WERI-Rb-1 (cell line): ENCODE data around the gene AGPAT2.

Experiments used
- DNase-seq: peaks from one replicate; pipeline ENCODE4 v3.0.0-alpha.2; 2020
- H3K27ac ChIP-seq: fragments of 250-450 bp; sonication (Bioruptor Pico); 2 replicates; pipeline ENCODE4 v1.5.1; 2020; ENCODE audit warnings: mild to moderate bottlenecking, moderate library complexity
- H3K27me3 ChIP-seq: fragments of 250-450 bp; sonication (Bioruptor Pico); 2 replicates; pipeline ENCODE4 v1.5.1; 2021; ENCODE audit warnings: mild to moderate bottlenecking, low read depth, moderate library complexity; ENCODE audit not compliant: insufficient read depth, severe bottlenecking
- H3K36me3 ChIP-seq: fragments of 250-450 bp; sonication (Bioruptor Pico); 2 replicates; pipeline ENCODE4 v1.5.1; 2020; ENCODE audit warnings: mild to moderate bottlenecking, moderate library complexity
- H3K4me3 ChIP-seq: 2 replicates; pipeline ENCODE4 v1.5.1; 2011; ENCODE audit warnings: low read depth, mild to moderate bottlenecking, control low read depth, low read length
- H3K9me3 ChIP-seq: fragments of 250-450 bp; sonication (Bioruptor Pico); 2 replicates; pipeline ENCODE4 v1.5.1; 2021; ENCODE audit warnings: mild to moderate bottlenecking, moderate library complexity; ENCODE audit not compliant: severe bottlenecking
- TF ChIP-seq, protein P1 (sequence below): IDR thresholded peaks from 2 replicates; pipeline ENCODE4 v1.5.1; 2011; ENCODE audit warnings: low read depth, mild to moderate bottlenecking, control low read depth, inconsistent platforms, low read length

AGPAT2 gene

DNA sequence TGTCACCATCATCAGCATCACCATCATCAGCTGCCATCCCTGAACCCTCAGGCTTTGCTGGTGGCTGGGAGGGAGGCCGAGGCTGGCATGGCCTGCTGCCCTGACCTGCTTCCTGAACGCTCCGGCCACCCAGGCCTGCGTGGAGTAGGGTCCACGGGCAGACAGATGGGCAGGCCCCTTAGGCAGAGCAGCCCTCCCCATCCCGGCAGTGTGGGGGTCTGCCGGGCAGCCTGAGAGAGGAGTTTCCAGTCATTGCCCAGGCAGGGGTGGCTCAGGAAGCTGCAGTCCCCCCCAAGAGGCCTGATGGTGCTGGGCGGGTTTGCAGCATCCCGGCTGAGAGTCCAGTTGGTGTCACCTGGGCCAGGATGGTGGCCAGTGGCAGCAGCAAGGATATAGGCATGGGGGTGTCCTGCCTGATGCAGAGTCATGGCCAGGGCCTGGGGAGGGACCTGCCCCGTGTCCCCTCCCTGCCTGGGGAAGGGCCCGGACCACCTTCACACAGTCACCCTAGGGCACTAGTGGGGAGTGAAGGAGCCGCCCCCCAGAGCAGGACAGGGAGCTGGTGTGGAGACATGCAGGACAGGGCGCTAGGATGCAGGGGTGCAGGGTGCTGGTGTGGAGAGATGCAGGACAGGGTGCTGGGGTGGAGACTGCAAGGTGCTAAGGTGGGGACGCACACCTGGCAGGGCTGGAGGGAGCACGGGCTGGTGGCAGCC lies 32.3 kb downstream of the AGPAT2 start:
- Histone ChIP-seq H3K4me3 (no peak overlapping the region), H3K9me3 (no peaks in the 10 kb centered on the region), H3K36me3 (no peaks in the 10 kb centered on the region), H3K27ac (no peak overlapping the region), H3K27me3 (no peaks in the 10 kb centered on the region)
- DNase-seq: no peak
- TF ChIP-seq, protein P1, sequence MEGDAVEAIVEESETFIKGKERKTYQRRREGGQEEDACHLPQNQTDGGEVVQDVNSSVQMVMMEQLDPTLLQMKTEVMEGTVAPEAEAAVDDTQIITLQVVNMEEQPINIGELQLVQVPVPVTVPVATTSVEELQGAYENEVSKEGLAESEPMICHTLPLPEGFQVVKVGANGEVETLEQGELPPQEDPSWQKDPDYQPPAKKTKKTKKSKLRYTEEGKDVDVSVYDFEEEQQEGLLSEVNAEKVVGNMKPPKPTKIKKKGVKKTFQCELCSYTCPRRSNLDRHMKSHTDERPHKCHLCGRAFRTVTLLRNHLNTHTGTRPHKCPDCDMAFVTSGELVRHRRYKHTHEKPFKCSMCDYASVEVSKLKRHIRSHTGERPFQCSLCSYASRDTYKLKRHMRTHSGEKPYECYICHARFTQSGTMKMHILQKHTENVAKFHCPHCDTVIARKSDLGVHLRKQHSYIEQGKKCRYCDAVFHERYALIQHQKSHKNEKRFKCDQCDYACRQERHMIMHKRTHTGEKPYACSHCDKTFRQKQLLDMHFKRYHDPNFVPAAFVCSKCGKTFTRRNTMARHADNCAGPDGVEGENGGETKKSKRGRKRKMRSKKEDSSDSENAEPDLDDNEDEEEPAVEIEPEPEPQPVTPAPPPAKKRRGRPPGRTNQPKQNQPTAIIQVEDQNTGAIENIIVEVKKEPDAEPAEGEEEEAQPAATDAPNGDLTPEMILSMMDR: no peak

DNA sequence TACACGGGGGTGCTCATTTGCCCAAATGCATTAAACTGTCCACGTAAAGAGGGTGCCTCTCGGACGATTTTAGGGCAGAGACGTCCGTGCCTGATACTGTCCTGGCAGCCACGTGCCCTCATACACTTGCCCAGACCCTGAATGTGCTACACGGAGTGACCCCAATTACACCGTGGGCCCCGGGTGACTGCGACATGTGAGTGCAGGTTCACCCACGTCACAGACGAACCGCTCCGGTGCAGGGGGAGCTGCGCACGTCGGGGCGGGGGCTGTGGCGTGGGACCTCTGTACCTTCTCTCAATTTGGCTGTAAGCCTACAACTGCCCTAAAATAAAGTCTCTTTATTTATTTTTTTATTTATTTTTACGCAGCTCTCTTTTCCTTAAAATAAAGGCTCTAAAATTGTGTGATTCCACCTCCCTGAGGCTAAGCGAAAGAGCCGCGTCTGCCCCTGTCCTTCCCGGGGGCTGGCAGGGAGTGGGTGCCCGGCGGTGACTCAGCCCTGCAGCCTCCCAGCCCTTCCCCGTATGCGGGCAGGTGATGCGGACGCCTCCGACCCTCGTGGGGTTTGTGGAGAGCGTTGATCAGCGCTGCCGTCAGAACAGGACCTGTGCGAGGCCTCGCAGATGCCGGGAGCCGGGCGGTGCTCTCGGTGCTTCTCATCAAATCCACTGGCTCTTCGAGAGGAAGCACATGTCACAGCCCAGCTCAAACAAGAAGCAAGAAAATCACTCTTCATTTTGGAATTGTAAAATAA lies 33.8 kb downstream of the AGPAT2 start:
- TF ChIP-seq, protein P1: no peak
- Histone ChIP-seq H3K36me3 (no peaks in the 10 kb centered on the region), H3K27ac (no peak overlapping the region)

DNA sequence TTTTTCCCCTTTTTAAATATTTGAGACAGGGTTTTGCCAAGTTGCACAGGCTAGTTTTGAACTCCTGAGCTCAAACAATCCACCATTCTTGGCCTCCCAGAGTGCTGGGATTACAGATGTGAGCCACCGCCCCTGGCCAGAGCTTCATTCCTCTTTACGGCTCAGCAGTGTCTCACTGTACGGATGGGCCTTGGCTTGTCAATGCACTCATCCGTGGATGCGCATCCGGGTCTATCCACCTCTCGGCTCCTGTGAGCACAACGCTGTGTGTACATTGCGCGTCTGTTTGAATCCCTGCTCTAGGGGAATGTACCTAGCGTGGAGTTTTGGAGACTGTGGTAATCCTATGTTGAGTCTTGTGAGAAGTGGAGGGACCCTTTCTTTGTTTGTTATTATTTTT lies 35.4 kb downstream of the AGPAT2 start:
- H3K9me3 ChIP-seq: no peaks in the 10 kb centered on the region
- H3K27ac ChIP-seq: no peak overlapping the region
- H3K36me3 ChIP-seq: no peaks in the 10 kb centered on the region
- no peaks in the 10 kb centered on the region for H3K27me3 ChIP-seq
- TF ChIP-seq, protein P1: no peak
- no peak overlapping the region for H3K4me3 ChIP-seq
- no peak for DNase-seq

More for the DNA sequence above, 33.8 kb downstream of the AGPAT2 start:
- no peak for DNase-seq
- no peaks in the 10 kb centered on the region for H3K27me3 ChIP-seq
- H3K4me3 ChIP-seq: no peak overlapping the region
- H3K9me3 ChIP-seq: no peaks in the 10 kb centered on the region

DNA sequence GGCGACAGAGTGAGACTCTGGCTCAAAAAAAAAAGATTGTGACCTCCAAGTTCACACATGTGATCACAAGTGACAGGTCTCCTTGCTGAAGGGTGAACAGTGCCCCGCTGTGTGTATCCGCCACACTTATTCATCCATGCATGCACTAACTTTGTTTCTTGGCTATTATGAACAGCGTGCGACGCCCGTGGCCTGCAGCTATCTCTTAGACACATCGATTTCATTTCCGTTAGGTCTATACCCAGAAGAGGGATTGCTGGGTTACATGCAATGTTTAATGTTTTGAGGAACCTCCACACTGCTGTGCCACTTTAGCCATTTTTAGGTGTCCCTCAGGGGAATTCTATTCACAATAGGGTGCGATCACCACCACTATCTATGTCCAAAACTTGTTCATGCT lies 36.6 kb downstream of the AGPAT2 start:
- TF ChIP-seq, protein P1: no peak
- Histone ChIP-seq H3K9me3 (no peaks in the 10 kb centered on the region), H3K36me3 (no peaks in the 10 kb centered on the region), H3K27ac (no peak overlapping the region), H3K4me3 (no peak overlapping the region), H3K27me3 (no peaks in the 10 kb centered on the region)
- DNase-seq: no peak

DNA sequence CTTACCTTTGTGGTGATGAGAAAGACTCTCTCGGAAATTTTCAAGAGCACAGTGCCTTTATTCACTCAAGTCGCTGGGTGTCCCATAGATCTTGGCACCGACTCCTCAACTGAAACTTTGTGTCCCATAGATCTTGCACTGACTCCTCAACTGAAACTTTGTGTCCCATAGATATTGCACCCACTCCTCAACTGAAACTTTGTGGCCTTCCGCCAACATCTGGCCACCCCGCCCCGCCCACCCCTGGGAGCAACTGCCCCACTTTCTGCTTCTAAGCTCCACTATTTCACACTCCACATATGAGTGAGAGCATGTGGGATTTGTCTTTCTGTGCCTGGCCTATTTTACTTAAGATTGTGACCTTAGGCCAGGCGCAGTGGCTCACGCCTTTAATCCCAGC lies 37.2 kb downstream of the AGPAT2 start:
- H3K9me3 ChIP-seq: no peaks in the 10 kb centered on the region
- H3K36me3 ChIP-seq: no peaks in the 10 kb centered on the region
- H3K27me3 ChIP-seq: no peaks in the 10 kb centered on the region
- no peak overlapping the region for H3K4me3 ChIP-seq
- DNase-seq: no peak
- TF ChIP-seq, protein P1: no peak
- H3K27ac ChIP-seq: no peak overlapping the region

DNA sequence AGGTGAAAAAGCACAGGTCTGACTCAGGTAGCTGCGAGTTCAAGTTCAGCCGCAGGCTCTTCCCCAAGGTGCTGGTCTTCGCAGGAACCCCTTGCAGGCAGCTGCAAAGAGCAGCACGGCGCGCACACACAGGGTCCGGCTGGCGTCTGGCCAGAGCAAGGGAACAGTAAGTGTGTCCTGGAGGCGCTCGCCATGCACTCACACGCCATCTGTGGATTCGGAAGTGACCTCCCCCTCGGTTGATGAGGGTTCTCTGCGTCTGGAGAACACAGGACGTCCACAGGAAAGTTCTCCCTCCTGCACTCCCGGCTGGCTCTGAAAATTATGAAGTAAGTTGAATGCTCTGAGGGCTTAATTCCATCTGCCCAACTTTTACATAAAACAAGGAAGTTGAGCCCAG lies 38.5 kb downstream of the AGPAT2 start:
- no peak overlapping the region for H3K27ac ChIP-seq
- no peak overlapping the region for H3K4me3 ChIP-seq
- no peaks in the 10 kb centered on the region for H3K36me3 ChIP-seq
- no peaks in the 10 kb centered on the region for H3K9me3 ChIP-seq
- no peaks in the 10 kb centered on the region for H3K27me3 ChIP-seq
- TF ChIP-seq, protein P1: no peak
- DNase-seq: no peak
